Breast epithelium (tissue), 4 donors: ENCODE results near the gene TVP23B. TPM values are rescaled to one million over a fixed set of nuclear protein-coding genes. Genes with fewer than 3 reads are reported as not detected.

Source experiments
- DNase-seq, 2 donors: peaks; one replicate each; pipeline ENCODE4 v3.0.0-alpha.2; 2019; ENCODE audit warnings: low spot score in 2 of 2
- H3K27ac ChIP-seq, 2 donors: fragments of 200-600 bp; sonication (generic) in 1 of 2; one replicate each; pipeline ENCODE4 v1.5.1; 2016 to 2019; ENCODE audit warnings: mild to moderate bottlenecking in 1 of 2
- H3K27me3 ChIP-seq, 2 donors: fragments of 200-600 bp; sonication (generic) in 1 of 2; one replicate each; pipeline versions ENCODE4 v1.5.1 to v1.6.0; 2017 to 2019; ENCODE audit warnings: control low read depth in 1 of 2, mild to moderate bottlenecking in 1 of 2
- H3K36me3 ChIP-seq: fragments of 200-600 bp; one replicate; pipeline ENCODE4 v1.5.1; 2019
- H3K4me1 ChIP-seq, 2 donors: fragments of 200-600 bp; sonication (generic); one replicate each; pipeline ENCODE4 v1.5.1; 2016 to 2019; ENCODE audit warnings: control low read depth in 1 of 2
- H3K4me3 ChIP-seq, 3 donors: fragments of 200-600 bp; sonication (generic); 1 replicate in 2 of 3; 2 replicates in 1 of 3; pipeline ENCODE4 v1.5.1; 2016 to 2019; ENCODE audit warnings: mild to moderate bottlenecking in 3 of 3, moderate library complexity in 2 of 3
- H3K9me3 ChIP-seq, 2 donors: fragments of 200-600 bp; sonication (generic) in 1 of 2; one replicate each; pipeline ENCODE4 v1.5.1; 2016 to 2019; ENCODE audit warnings: control low read depth in 1 of 2
- POLR2A ChIP-seq: fragments of 450-650 bp; IDR thresholded peaks from one replicate; pipeline ENCODE4 v1.6.1; 2016; ENCODE audit warnings: antibody characterized with exemption, mild to moderate bottlenecking, moderate library complexity
- POLR2AphosphoS5 ChIP-seq, 3 donors: sonication (generic); formaldehyde crosslinking; IDR thresholded peaks; one replicate each; pipeline ENCODE4 v1.6.1; 2017; ENCODE audit warnings: antibody characterized with exemption in 3 of 3
- intact Hi-C: fragments of 100-400 bp; cut with DNase I; formaldehyde crosslinking; loops from one replicate; pipeline ENCODE4 v1.15.1; 2023; ENCODE audit warnings: low total_unique reads
- total RNA-seq, 3 donors: library from RNA; depleted of rRNA; stranded (reverse); fragments of >200 nt; gene quantifications; one replicate each; pipeline ENCODE4 v1.1.0, GENCODE V29; 2016
- TF ChIP-seq, protein P1 (sequence below), 3 donors: fragments of 450-650 bp; IDR thresholded peaks; one replicate each; pipeline ENCODE4 v1.5.1; 2016 to 2017; ENCODE audit warnings: antibody characterized with exemption in 3 of 3, mild to moderate bottlenecking in 3 of 3, moderate library complexity in 3 of 3

TVP23B gene
- total RNA-seq, 3 donors from 2014 or later = 33.9 to 66.2 (median 54.4) TPM

- TF ChIP-seq, protein P1, sequence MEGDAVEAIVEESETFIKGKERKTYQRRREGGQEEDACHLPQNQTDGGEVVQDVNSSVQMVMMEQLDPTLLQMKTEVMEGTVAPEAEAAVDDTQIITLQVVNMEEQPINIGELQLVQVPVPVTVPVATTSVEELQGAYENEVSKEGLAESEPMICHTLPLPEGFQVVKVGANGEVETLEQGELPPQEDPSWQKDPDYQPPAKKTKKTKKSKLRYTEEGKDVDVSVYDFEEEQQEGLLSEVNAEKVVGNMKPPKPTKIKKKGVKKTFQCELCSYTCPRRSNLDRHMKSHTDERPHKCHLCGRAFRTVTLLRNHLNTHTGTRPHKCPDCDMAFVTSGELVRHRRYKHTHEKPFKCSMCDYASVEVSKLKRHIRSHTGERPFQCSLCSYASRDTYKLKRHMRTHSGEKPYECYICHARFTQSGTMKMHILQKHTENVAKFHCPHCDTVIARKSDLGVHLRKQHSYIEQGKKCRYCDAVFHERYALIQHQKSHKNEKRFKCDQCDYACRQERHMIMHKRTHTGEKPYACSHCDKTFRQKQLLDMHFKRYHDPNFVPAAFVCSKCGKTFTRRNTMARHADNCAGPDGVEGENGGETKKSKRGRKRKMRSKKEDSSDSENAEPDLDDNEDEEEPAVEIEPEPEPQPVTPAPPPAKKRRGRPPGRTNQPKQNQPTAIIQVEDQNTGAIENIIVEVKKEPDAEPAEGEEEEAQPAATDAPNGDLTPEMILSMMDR (IDR thresholded peaks at IDR 0.05) = no peak
- TF ChIP-seq POLR2AphosphoS5 (IDR thresholded peaks at IDR 0.05) (no peak), POLR2A (no peak)
- Histone ChIP-seq H3K27me3 (no peaks in the 10 kb centered on the region), H3K9me3 (no peaks in the 10 kb centered on the region), H3K27ac (no peak overlapping the region), H3K4me3 (no peak overlapping the region), H3K4me1 (no peaks in the 10 kb centered on the region), H3K36me3 (no peaks in the 10 kb centered on the region)
- no peak for DNase-seq
- intact Hi-C loops = no loop called here
Observed at GRCh38 chr17:18851201-18851600, 70.2 kb downstream of the TVP23B start.

DNA sequence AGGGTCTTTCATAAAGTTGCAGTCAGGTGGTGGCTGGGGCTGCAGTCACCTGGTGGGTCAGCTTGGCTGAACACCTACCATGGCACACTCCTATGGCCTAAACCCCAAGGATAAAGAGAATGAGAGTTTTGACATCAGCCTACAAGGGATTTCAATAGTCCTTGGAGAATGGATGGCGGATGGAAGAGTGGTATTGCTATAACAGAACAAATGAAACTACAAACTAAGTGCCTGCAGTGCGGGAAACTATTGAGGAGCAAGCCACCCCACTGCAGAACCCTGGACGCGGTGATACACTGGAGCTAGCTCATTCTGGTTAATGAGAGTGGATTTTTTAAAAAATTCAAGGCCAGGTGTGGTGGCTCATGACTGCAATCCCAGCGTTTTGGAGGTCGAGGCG lies 74.0 kb downstream of the TVP23B start:
- H3K4me3 ChIP-seq = no peak overlapping the region
- TF ChIP-seq POLR2AphosphoS5 (IDR thresholded peaks at IDR 0.05) (no peak), POLR2A (no peak)
- TF ChIP-seq, protein P1 (IDR thresholded peaks at IDR 0.05) = no peak

GRCh38 chr17:18855831-18856569 lies 75.0 kb downstream of the TVP23B start:
- intact Hi-C loops = no loop called here
- H3K36me3 ChIP-seq = no peaks in the 10 kb centered on the region
- H3K4me1 ChIP-seq = no peaks in the 10 kb centered on the region
- H3K9me3 ChIP-seq = no peaks in the 10 kb centered on the region
- TF ChIP-seq POLR2AphosphoS5 (IDR thresholded peaks at IDR 0.05) = peak; percentile 66 to 95 (median 81)
- TF ChIP-seq, protein P1 (IDR thresholded peaks at IDR 0.05) = no peak
- TF ChIP-seq POLR2A = peak; percentile 76
- peak overlapping the region; percentile 87 to 88 for H3K27ac ChIP-seq
- no peaks in the 10 kb centered on the region for H3K27me3 ChIP-seq
- H3K4me3 ChIP-seq = peak overlapping the region; percentile 42 to 76 (median 61)
- DNase-seq = peak; percentile 92 to 95

More for the DNA sequence above, 74.0 kb downstream of the TVP23B start:
- H3K9me3 ChIP-seq = no peaks in the 10 kb centered on the region
- intact Hi-C loops = no loop called here
- H3K27me3 ChIP-seq = no peaks in the 10 kb centered on the region
- no peak overlapping the region for H3K27ac ChIP-seq
- H3K36me3 ChIP-seq = no peaks in the 10 kb centered on the region
- DNase-seq = peak in 1 of 2 donors; percentile 3
- no peaks in the 10 kb centered on the region for H3K4me1 ChIP-seq

Other genes with a start within 250 kb of the TVP23B start
- gene TBC1D28, start 136.8 kb upstream of the TVP23B start, total RNA-seq = not detected
- gene FOXO3B, start 98.9 kb upstream of the TVP23B start, total RNA-seq = 10 to 100 TPM in 1 of 3 donors, 1 to 10 TPM in 2; 4.6 to 13.9 (median 8.2) TPM
- gene FBXW10, start 37.1 kb upstream of the TVP23B start, total RNA-seq = under 1 TPM in 1 of 3 donors, not detected in 2; 0.15 TPM
- 10 to 100 TPM; 16.0 to 41.3 (median 23.3) TPM for gene PRPSAP2, start 76.9 kb downstream of the TVP23B start, total RNA-seq
- gene SLC5A10, start 171.0 kb downstream of the TVP23B start, total RNA-seq = under 1 TPM in 1 of 3 donors, not detected in 2; 0.29 TPM
- gene FAM83G, start 223.6 kb downstream of the TVP23B start, total RNA-seq = 10 to 100 TPM in 1 of 3 donors, 1 to 10 TPM in 2; 1.8 to 11.0 (median 7.2) TPM